Upper lobe of left lung (tissue), 4 donors: ENCODE results near the gene FAM209A.

Source experiments
- EP300 ChIP-seq, 4 donors: sonication (generic); formaldehyde crosslinking; IDR thresholded peaks; one replicate each; pipeline ENCODE4 v1.5.1; 2017; ENCODE audit warnings: antibody characterized with exemption in 4 of 4, control low read depth in 2 of 4
- POLR2A ChIP-seq, 4 donors: fragments of 450-650 bp; IDR thresholded peaks; one replicate each; pipeline ENCODE4 v1.5.1; 2016 to 2017; ENCODE audit warnings: antibody characterized with exemption in 4 of 4, mild to moderate bottlenecking in 2 of 4
- POLR2AphosphoS5 ChIP-seq, 2 donors: sonication (generic); formaldehyde crosslinking; IDR thresholded peaks; one replicate each; pipeline ENCODE4 v1.5.1; 2017; ENCODE audit warnings: antibody characterized with exemption in 2 of 2
- TF ChIP-seq, protein P1 (sequence below), 6 experiments: fragments of 450-650 bp in 4 of 6; fragments of 200-600 bp in 2 of 6; sonication (generic) in 2 of 6; IDR thresholded peaks; one replicate each; pipeline ENCODE4 v1.5.1; 2016 to 2019; ENCODE audit warnings: antibody characterized with exemption in 6 of 6

- TF ChIP-seq, protein P1, sequence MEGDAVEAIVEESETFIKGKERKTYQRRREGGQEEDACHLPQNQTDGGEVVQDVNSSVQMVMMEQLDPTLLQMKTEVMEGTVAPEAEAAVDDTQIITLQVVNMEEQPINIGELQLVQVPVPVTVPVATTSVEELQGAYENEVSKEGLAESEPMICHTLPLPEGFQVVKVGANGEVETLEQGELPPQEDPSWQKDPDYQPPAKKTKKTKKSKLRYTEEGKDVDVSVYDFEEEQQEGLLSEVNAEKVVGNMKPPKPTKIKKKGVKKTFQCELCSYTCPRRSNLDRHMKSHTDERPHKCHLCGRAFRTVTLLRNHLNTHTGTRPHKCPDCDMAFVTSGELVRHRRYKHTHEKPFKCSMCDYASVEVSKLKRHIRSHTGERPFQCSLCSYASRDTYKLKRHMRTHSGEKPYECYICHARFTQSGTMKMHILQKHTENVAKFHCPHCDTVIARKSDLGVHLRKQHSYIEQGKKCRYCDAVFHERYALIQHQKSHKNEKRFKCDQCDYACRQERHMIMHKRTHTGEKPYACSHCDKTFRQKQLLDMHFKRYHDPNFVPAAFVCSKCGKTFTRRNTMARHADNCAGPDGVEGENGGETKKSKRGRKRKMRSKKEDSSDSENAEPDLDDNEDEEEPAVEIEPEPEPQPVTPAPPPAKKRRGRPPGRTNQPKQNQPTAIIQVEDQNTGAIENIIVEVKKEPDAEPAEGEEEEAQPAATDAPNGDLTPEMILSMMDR (IDR thresholded peaks at IDR 0.05) = no peak
- TF ChIP-seq POLR2AphosphoS5 (IDR thresholded peaks at IDR 0.05) (no peak), POLR2A (IDR thresholded peaks at IDR 0.05) (no peak), EP300 (IDR thresholded peaks at IDR 0.05) (no peak)
Observed at GRCh38 chr20:56566621-56567020, 42.1 kb downstream of the FAM209A start.
